ENCODE data around the gene NUP133. TPM values are rescaled to one million over a fixed set of nuclear protein-coding genes. Genes with fewer than 3 reads are reported as not detected.

Gene NUP133
- total and polyA plus RNA-seq, 7 experiments from 2014 or later, result 19.4 to 45.8 (median 35.8) TPM

GRCh38 chr1:229536982-229537381 is 28.8 kb upstream of the NUP133 start:
- peaks cover 10 to 60% (median 49%) of the 10 kb centered on the region in 5 donors for H3K36me3 Mint-ChIP-seq
- Histone ChIP-seq H3K27me3 (ENCODE audit: control insufficient read depth in 2 of 2, insufficient read depth in 2 of 2, low read length in 2 of 2) (no peaks in the 10 kb centered on the region), H3K36me3 (ENCODE audit: control insufficient read depth in 2 of 3, insufficient read depth in 3 of 3, low read length in 3 of 3) (peaks cover 0 to 40% (median 5%) of the 10 kb centered on the region in 3 experiments), H3K9me3 (ENCODE audit: control insufficient read depth in 2 of 3, low read length in 3 of 3) (no peaks in the 10 kb centered on the region), H3K27ac (ENCODE audit: low read depth, low read length) (no peak overlapping the region), H3K4me1 (ENCODE audit: control insufficient read depth in 2 of 2, insufficient read depth in 2 of 2, low read length in 2 of 2) (peaks cover 0 to under 1% of the 10 kb centered on the region in 2 donors), H3K4me3 (ENCODE audit: low read length) (no peak overlapping the region)
- CTCF ChIA-PET, result interaction anchor here (0.6 to 0.7 kb wide), 2 partner anchors 85 to 678 kb away, joined by 4 to 5 read pairs; no protein-coding TSS in a partner anchor
- ATAC-seq, result no peak
- POLR2A ChIA-PET, result no interaction called here
- no peak overlapping the region for H3K4me3 Mint-ChIP-seq
- peaks cover 1 to 6% (median 3%) of the 10 kb centered on the region in 7 donors for H3K4me1 Mint-ChIP-seq
- H3K27me3 Mint-ChIP-seq, result no peaks in the 10 kb centered on the region
- DNase-seq, result no peak
- H3K9me3 Mint-ChIP-seq, result no peaks in the 10 kb centered on the region
- intact Hi-C loops (cut with micrococcal nuclease), result no loop called here
- H3K27ac Mint-ChIP-seq, result no peak overlapping the region

- Histone ChIP-seq H3K9me3 (ENCODE audit: control insufficient read depth in 2 of 3, low read length in 3 of 3) (no peaks in the 10 kb centered on the region), H3K36me3 (ENCODE audit: control insufficient read depth in 2 of 3, insufficient read depth in 3 of 3, low read length in 3 of 3) (peaks cover 0 to 49% (median 5%) of the 10 kb centered on the region in 3 experiments), H3K4me1 (ENCODE audit: control insufficient read depth in 2 of 2, insufficient read depth in 2 of 2, low read length in 2 of 2) (no peaks in the 10 kb centered on the region), H3K27ac (ENCODE audit: low read depth, low read length) (no peak overlapping the region), H3K4me3 (ENCODE audit: low read length) (no peak overlapping the region), H3K27me3 (ENCODE audit: control insufficient read depth in 2 of 2, insufficient read depth in 2 of 2, low read length in 2 of 2) (no peaks in the 10 kb centered on the region)
- H3K4me3 Mint-ChIP-seq, result no peak overlapping the region
- DNase-seq (no peak), ATAC-seq (no peak)
- H3K4me1 Mint-ChIP-seq, result peaks cover 0 to 6% (median 0%) of the 10 kb centered on the region in 7 donors
- ChIA-PET POLR2A (no interaction called here), CTCF (interaction anchor here (0.7 kb wide), 1 partner anchor 16 kb away, joined by 5 read pairs; no protein-coding TSS in a partner anchor)
- intact Hi-C loops (cut with micrococcal nuclease), result no loop called here
- no peaks in the 10 kb centered on the region for H3K9me3 Mint-ChIP-seq
- H3K27me3 Mint-ChIP-seq, result no peaks in the 10 kb centered on the region
- peaks cover 6 to 57% (median 41%) of the 10 kb centered on the region in 5 donors for H3K36me3 Mint-ChIP-seq
- no peak overlapping the region for H3K27ac Mint-ChIP-seq
Observed at GRCh38 chr1:229535230-229535629, 27.1 kb upstream of the NUP133 start.

- H3K27me3 Mint-ChIP-seq, result no peaks in the 10 kb centered on the region
- no peak overlapping the region for H3K4me3 Mint-ChIP-seq
- Histone ChIP-seq H3K4me1 (ENCODE audit: control insufficient read depth in 2 of 2, insufficient read depth in 2 of 2, low read length in 2 of 2) (no peaks in the 10 kb centered on the region), H3K27me3 (ENCODE audit: control insufficient read depth in 2 of 2, insufficient read depth in 2 of 2, low read length in 2 of 2) (no peaks in the 10 kb centered on the region), H3K9me3 (ENCODE audit: control insufficient read depth in 2 of 3, low read length in 3 of 3) (no peaks in the 10 kb centered on the region), H3K36me3 (ENCODE audit: control insufficient read depth in 2 of 3, insufficient read depth in 3 of 3, low read length in 3 of 3) (peaks cover 0 to 49% (median 0%) of the 10 kb centered on the region in 3 experiments), H3K27ac (ENCODE audit: low read depth, low read length) (no peak overlapping the region), H3K4me3 (ENCODE audit: low read length) (no peak overlapping the region)
- DNase-seq (no peak), ATAC-seq (no peak)
- ChIA-PET CTCF (interaction anchor here (0.5 to 0.6 kb wide), 3 partner anchors 11 to 867 kb away, joined by 3 to 6 read pairs (median 3); no protein-coding TSS in a partner anchor), POLR2A (interaction anchor here (1.0 kb wide), 1 partner anchor 23 kb away, joined by 3 read pairs; the partner anchor contains the start of gene NUP133)
- H3K36me3 Mint-ChIP-seq, result peaks cover 10 to 58% (median 30%) of the 10 kb centered on the region in 5 donors
- peaks cover 0 to 6% (median 2%) of the 10 kb centered on the region in 7 donors for H3K4me1 Mint-ChIP-seq
- intact Hi-C loops (cut with micrococcal nuclease), result no loop called here
- H3K9me3 Mint-ChIP-seq, result no peaks in the 10 kb centered on the region
- H3K27ac Mint-ChIP-seq, result peak overlapping the region in 2 of 9 donors; percentile 31 to 46
Observed at GRCh38 chr1:229531326-229531725, 23.2 kb upstream of the NUP133 start.

GRCh38 chr1:229529639-229530038 is 21.5 kb upstream of the NUP133 start:
- Histone ChIP-seq H3K9me3 (ENCODE audit: control insufficient read depth in 2 of 3, low read length in 3 of 3) (no peaks in the 10 kb centered on the region), H3K4me1 (ENCODE audit: control insufficient read depth in 2 of 2, insufficient read depth in 2 of 2, low read length in 2 of 2) (no peaks in the 10 kb centered on the region), H3K4me3 (ENCODE audit: low read length) (no peak overlapping the region), H3K36me3 (ENCODE audit: control insufficient read depth in 2 of 3, insufficient read depth in 3 of 3, low read length in 3 of 3) (peaks cover 0 to 44% (median 0%) of the 10 kb centered on the region in 3 experiments), H3K27ac (ENCODE audit: low read depth, low read length) (no peak overlapping the region), H3K27me3 (ENCODE audit: control insufficient read depth in 2 of 2, insufficient read depth in 2 of 2, low read length in 2 of 2) (no peaks in the 10 kb centered on the region)
- Mint-ChIP-seq H3K4me1 (peaks cover 0 to 6% (median 2%) of the 10 kb centered on the region in 7 donors), H3K4me3 (no peak overlapping the region), H3K27me3 (no peaks in the 10 kb centered on the region), H3K36me3 (peaks cover 10 to 58% (median 26%) of the 10 kb centered on the region in 5 donors), H3K27ac (no peak overlapping the region), H3K9me3 (no peaks in the 10 kb centered on the region)
- DNase-seq, result no peak
- intact Hi-C loops (cut with micrococcal nuclease), result no loop called here
- ATAC-seq, result no peak
- POLR2A ChIA-PET, result no interaction called here
- CTCF ChIA-PET, result no interaction called here

GRCh38 chr1:229526695-229527094 is 18.6 kb upstream of the NUP133 start:
- no peak overlapping the region for H3K27ac Mint-ChIP-seq
- Histone ChIP-seq H3K27ac (ENCODE audit: low read depth, low read length) (no peak overlapping the region), H3K4me1 (ENCODE audit: control insufficient read depth in 2 of 2, insufficient read depth in 2 of 2, low read length in 2 of 2) (no peaks in the 10 kb centered on the region), H3K9me3 (ENCODE audit: control insufficient read depth in 2 of 3, low read length in 3 of 3) (no peaks in the 10 kb centered on the region), H3K27me3 (ENCODE audit: control insufficient read depth in 2 of 2, insufficient read depth in 2 of 2, low read length in 2 of 2) (no peaks in the 10 kb centered on the region), H3K4me3 (ENCODE audit: low read length) (no peak overlapping the region), H3K36me3 (ENCODE audit: control insufficient read depth in 2 of 3, insufficient read depth in 3 of 3, low read length in 3 of 3) (peaks cover 0 to 62% (median 0%) of the 10 kb centered on the region in 3 experiments)
- peaks cover 10 to 57% (median 19%) of the 10 kb centered on the region in 5 donors for H3K36me3 Mint-ChIP-seq
- ATAC-seq, result no peak
- no peaks in the 10 kb centered on the region for H3K27me3 Mint-ChIP-seq
- H3K9me3 Mint-ChIP-seq, result no peaks in the 10 kb centered on the region
- DNase-seq, result no peak
- CTCF ChIA-PET, result no interaction called here
- intact Hi-C loops (cut with micrococcal nuclease), result no loop called here
- POLR2A ChIA-PET, result interaction anchor here (0.8 kb wide), 1 partner anchor 18 kb away, joined by 3 read pairs; no protein-coding TSS in a partner anchor
- peaks cover 0 to 3% (median 0%) of the 10 kb centered on the region in 7 donors for H3K4me1 Mint-ChIP-seq
- H3K4me3 Mint-ChIP-seq, result no peak overlapping the region

GRCh38 chr1:229523052-229523451 is 14.9 kb upstream of the NUP133 start:
- H3K36me3 Mint-ChIP-seq, result peaks cover 8 to 44% (median 14%) of the 10 kb centered on the region in 5 donors
- H3K9me3 ChIP-seq (ENCODE audit: control insufficient read depth in 2 of 3, low read length in 3 of 3), result no peaks in the 10 kb centered on the region
- no peak overlapping the region for H3K4me3 ChIP-seq (ENCODE audit: low read length)
- ATAC-seq (no peak), DNase-seq (no peak)
- ChIA-PET POLR2A (no interaction called here), CTCF (no interaction called here)
- H3K4me1 ChIP-seq (ENCODE audit: control insufficient read depth in 2 of 2, insufficient read depth in 2 of 2, low read length in 2 of 2), result no peaks in the 10 kb centered on the region
- H3K4me3 Mint-ChIP-seq, result no peak overlapping the region
- peaks cover 0 to 34% (median 0%) of the 10 kb centered on the region in 3 experiments for H3K36me3 ChIP-seq (ENCODE audit: control insufficient read depth in 2 of 3, insufficient read depth in 3 of 3, low read length in 3 of 3)
- intact Hi-C loops (cut with micrococcal nuclease), result no loop called here
- no peak overlapping the region for H3K27ac Mint-ChIP-seq
- no peaks in the 10 kb centered on the region for H3K27me3 Mint-ChIP-seq
- H3K4me1 Mint-ChIP-seq, result peaks cover 0 to 3% (median 0%) of the 10 kb centered on the region in 7 donors
- no peaks in the 10 kb centered on the region for H3K9me3 Mint-ChIP-seq
- no peak overlapping the region for H3K27ac ChIP-seq (ENCODE audit: low read depth, low read length)
- H3K27me3 ChIP-seq (ENCODE audit: control insufficient read depth in 2 of 2, insufficient read depth in 2 of 2, low read length in 2 of 2), result no peaks in the 10 kb centered on the region
